Body of pancreas (tissue), 4 donors: Measurements from ENCODE around the gene GPS1. TPM values are rescaled to one million over a fixed set of nuclear protein-coding genes. Genes with fewer than 3 reads are reported as not detected.

Source experiments
- ATAC-seq: fragments of 150-250 bp; one replicate; pipeline ENCODE4 v1.9.1; 2016
- DNase-seq, 4 donors: peaks; one replicate each; pipeline ENCODE4 v3.0.0-alpha.2; 2019
- H3K27ac ChIP-seq, 4 donors: fragments of 200-600 bp; sonication (generic); 1 replicate in 3 of 4; 2 replicates in 1 of 4; pipeline versions ENCODE4 v1.5.1 to v1.6.1; 2016 to 2019; ENCODE audit warnings: mild to moderate bottlenecking in 1 of 4, mixed read lengths in 1 of 4, moderate library complexity in 1 of 4
- H3K27me3 ChIP-seq, 2 donors: fragments of 200-600 bp; sonication (generic); one replicate each; pipeline ENCODE4 v1.6.0; 2016; ENCODE audit warnings: mild to moderate bottlenecking in 1 of 2
- H3K36me3 ChIP-seq, 2 donors: fragments of 200-600 bp; sonication (generic); replicated peaks in 1 of 2; 2 replicates each; pipeline ENCODE4 v1.5.1; 2016; ENCODE audit warnings: low read depth in 2 of 2; ENCODE audit not compliant: insufficient read depth in 1 of 2
- H3K4me1 ChIP-seq: fragments of 200-600 bp; sonication (generic); one replicate; pipeline ENCODE4 v1.6.0; 2016
- H3K4me3 ChIP-seq, 2 donors: fragments of 200-600 bp; sonication (generic); 1 replicate in 1 of 2; 2 replicates in 1 of 2; pipeline ENCODE4 v1.5.1; 2016 to 2019
- H3K9me3 ChIP-seq, 3 donors: fragments of 200-600 bp; sonication (generic); 1 replicate in 2 of 3; 2 replicates in 1 of 3; pipeline ENCODE4 v1.5.1; 2016
- CTCF ChIP-seq, 7 experiments: fragments of 450-650 bp in 4 of 7; fragments of 200-600 bp in 3 of 7; sonication (generic) in 3 of 7; IDR thresholded peaks; one replicate each; pipeline ENCODE4 v1.5.1; 2016 to 2019; ENCODE audit warnings: antibody characterized with exemption in 7 of 7
- POLR2A ChIP-seq, 3 donors: fragments of 450-650 bp; IDR thresholded peaks; one replicate each; pipeline ENCODE4 v1.6.1; 2016; ENCODE audit warnings: antibody characterized with exemption in 3 of 3, mild to moderate bottlenecking in 2 of 3
- WGBS, 2 donors: methylation state at CpG; one replicate each; pipeline ENCODE4 v1.1.5; 2017; 5-methylcytosine and 5-hydroxymethylcytosine counted together
- intact Hi-C: fragments of 100-400 bp; cut with DNase I; formaldehyde crosslinking; loops from one replicate; pipeline ENCODE4 v1.15.1; 2023
- total RNA-seq, 2 donors: library from RNA; depleted of rRNA; stranded (reverse); fragments of >200 nt; gene quantifications; one replicate each; pipeline ENCODE4 v1.1.0, GENCODE V29; 2016

Gene GPS1
- total RNA-seq, 2 donors from 2014 or later = 63.0 to 86.4 TPM

- 46 to 55% methylated on average over 13 to 19 of the region's 19 CpGs for WGBS, 2 donors
- intact Hi-C loops = loop anchor here (2.0 kb wide), 1 partner anchor 56 kb away; no protein-coding TSS in a partner anchor
These were observed 33.3 kb upstream of the GPS1 start for GRCh38 chr17:82018152-82018988.

GRCh38 chr17:82018989-82019689 lies 32.6 kb upstream of the GPS1 start:
- intact Hi-C loops = loop anchor here (2.0 kb wide), 1 partner anchor 56 kb away; no protein-coding TSS in a partner anchor
- ATAC-seq = no peak
- no peaks in the 10 kb centered on the region for H3K36me3 ChIP-seq
- H3K9me3 ChIP-seq = no peaks in the 10 kb centered on the region
- H3K4me1 ChIP-seq = peaks cover 53% of the 10 kb centered on the region
- DNase-seq = no peak
- H3K4me3 ChIP-seq = no peak overlapping the region
- TF ChIP-seq POLR2A (IDR thresholded peaks at IDR 0.05) (no peak), CTCF (IDR thresholded peaks at IDR 0.05) (no peak)
- no peaks in the 10 kb centered on the region for H3K27me3 ChIP-seq
- 40 to 83% methylated on average over 1 to 33 of the region's 33 CpGs for WGBS, 2 donors
- peak overlapping the region in 2 of 4 donors; percentile 13 to 27 for H3K27ac ChIP-seq

More at GRCh38 chr17:82018152-82018988, 33.3 kb upstream of the GPS1 start:
- DNase-seq = peak in 2 of 4 donors; percentile 36 to 42
- Histone ChIP-seq H3K4me3 (no peak overlapping the region), H3K9me3 (no peaks in the 10 kb centered on the region), H3K4me1 (peaks cover 45% of the 10 kb centered on the region), H3K36me3 (no peaks in the 10 kb centered on the region), H3K27ac (peak overlapping the region in 2 of 4 donors; percentile 13 to 27), H3K27me3 (no peaks in the 10 kb centered on the region)
- TF ChIP-seq CTCF (IDR thresholded peaks at IDR 0.05) (no peak), POLR2A (IDR thresholded peaks at IDR 0.05) (no peak)
- ATAC-seq = no peak

- intact Hi-C loops = loop anchor here (2.0 kb wide), 1 partner anchor 57 kb away; no protein-coding TSS in a partner anchor
- H3K9me3 ChIP-seq = no peaks in the 10 kb centered on the region
- no peaks in the 10 kb centered on the region for H3K36me3 ChIP-seq
- H3K27ac ChIP-seq = no peak overlapping the region
- no peaks in the 10 kb centered on the region for H3K27me3 ChIP-seq
- ATAC-seq = no peak
- peak in 3 of 4 donors; percentile 56 to 64 (median 58) for DNase-seq
- H3K4me1 ChIP-seq = peaks cover 59% of the 10 kb centered on the region
- TF ChIP-seq CTCF (IDR thresholded peaks at IDR 0.05) (peak; percentile 32 to 50 (median 47)), POLR2A (IDR thresholded peaks at IDR 0.05) (no peak)
- 59 to 67% methylated on average over 3 to 27 of the region's 34 CpGs for WGBS, 2 donors
- H3K4me3 ChIP-seq = no peak overlapping the region
These were observed 31.8 kb upstream of the GPS1 start for GRCh38 chr17:82019690-82020571.

- intact Hi-C loops = no loop called here
- no peaks in the 10 kb centered on the region for H3K9me3 ChIP-seq
- 71 to 88% methylated on average over 7 to 12 of the region's 14 CpGs for WGBS, 2 donors
These were observed 31.1 kb upstream of the GPS1 start for GRCh38 chr17:82020572-82021106.

More at GRCh38 chr17:82020572-82021106, 31.1 kb upstream of the GPS1 start:
- Histone ChIP-seq H3K27me3 (no peaks in the 10 kb centered on the region), H3K4me3 (no peak overlapping the region), H3K36me3 (no peaks in the 10 kb centered on the region), H3K4me1 (peaks cover 59% of the 10 kb centered on the region), H3K27ac (no peak overlapping the region)
- DNase-seq (no peak), ATAC-seq (no peak)
- TF ChIP-seq POLR2A (IDR thresholded peaks at IDR 0.05) (no peak), CTCF (IDR thresholded peaks at IDR 0.05) (no peak)
